Measurements from ENCODE around the gene C5orf52.
A peak's percentile ranks its signal among the peaks of the same experiment; 100 is the strongest.
"Not testable (repeated sequence)": the region's sequence is repeated elsewhere in the genome, so short reads cannot be mapped to it uniquely, and the experiment has no call there.

The C5orf52 gene

GRCh38 chr5:157680239-157680638, 8.9 kb downstream of the C5orf52 start:
- H3K9me3 ChIP-seq (ENCODE audit: control insufficient read depth in 1 of 2, low read length in 2 of 2) = no peaks in the 10 kb centered on the region
- H3K36me3 ChIP-seq (ENCODE audit: control insufficient read depth in 1 of 2, insufficient read depth in 2 of 2, low read length in 2 of 2) = no peaks in the 10 kb centered on the region
- no peak overlapping the region for H3K4me3 ChIP-seq (ENCODE audit: low read depth in 1 of 2, low read length in 2 of 2)
- H3K27me3 ChIP-seq (ENCODE audit: low read depth, low read length) = no peaks in the 10 kb centered on the region
- no peaks in the 10 kb centered on the region for H3K4me1 ChIP-seq (ENCODE audit: control insufficient read depth in 1 of 2, insufficient read depth in 2 of 2, low read length in 2 of 2)
- no peak overlapping the region for H3K27ac ChIP-seq (ENCODE audit: low read length)

GRCh38 chr5:157681048-157681447, 9.7 kb downstream of the C5orf52 start:
- Histone ChIP-seq H3K4me1 (ENCODE audit: control insufficient read depth in 1 of 2, insufficient read depth in 2 of 2, low read length in 2 of 2) (no peaks in the 10 kb centered on the region), H3K4me3 (ENCODE audit: low read depth in 1 of 2, low read length in 2 of 2) (no peak overlapping the region), H3K36me3 (ENCODE audit: control insufficient read depth in 1 of 2, insufficient read depth in 2 of 2, low read length in 2 of 2) (no peaks in the 10 kb centered on the region), H3K27me3 (ENCODE audit: low read depth, low read length) (no peaks in the 10 kb centered on the region), H3K9me3 (ENCODE audit: control insufficient read depth in 1 of 2, low read length in 2 of 2) (no peaks in the 10 kb centered on the region), H3K27ac (ENCODE audit: low read length) (no peak overlapping the region)

GRCh38 chr5:157682257-157682656, 10.9 kb downstream of the C5orf52 start:
- H3K4me1 ChIP-seq (ENCODE audit: control insufficient read depth in 1 of 2, insufficient read depth in 2 of 2, low read length in 2 of 2) = no peaks in the 10 kb centered on the region
- no peak overlapping the region for H3K4me3 ChIP-seq (ENCODE audit: low read depth in 1 of 2, low read length in 2 of 2)
- no peaks in the 10 kb centered on the region for H3K27me3 ChIP-seq (ENCODE audit: low read depth, low read length)
- no peak overlapping the region for H3K27ac ChIP-seq (ENCODE audit: low read length)
- H3K9me3 ChIP-seq (ENCODE audit: control insufficient read depth in 1 of 2, low read length in 2 of 2) = no peaks in the 10 kb centered on the region
- H3K36me3 ChIP-seq (ENCODE audit: control insufficient read depth in 1 of 2, insufficient read depth in 2 of 2, low read length in 2 of 2) = no peaks in the 10 kb centered on the region

- H3K27ac ChIP-seq (ENCODE audit: low read length); H3K36me3 ChIP-seq (ENCODE audit: control insufficient read depth in 1 of 2, insufficient read depth in 2 of 2, low read length in 2 of 2); H3K4me1 ChIP-seq (ENCODE audit: control insufficient read depth in 1 of 2, insufficient read depth in 2 of 2, low read length in 2 of 2); H3K9me3 ChIP-seq (ENCODE audit: control insufficient read depth in 1 of 2, low read length in 2 of 2); H3K27me3 ChIP-seq (ENCODE audit: low read depth, low read length); H3K4me3 ChIP-seq (ENCODE audit: low read depth in 1 of 2, low read length in 2 of 2): not testable (repeated sequence)
Observed at GRCh38 chr5:157686276-157687197, 15.2 kb downstream of the C5orf52 start.

GRCh38 chr5:157687198-157687554, 15.8 kb downstream of the C5orf52 start:
- Histone ChIP-seq H3K4me3 (ENCODE audit: low read depth in 1 of 2, low read length in 2 of 2) (no peak overlapping the region), H3K27me3 (ENCODE audit: low read depth, low read length) (no peaks in the 10 kb centered on the region), H3K4me1 (ENCODE audit: control insufficient read depth in 1 of 2, insufficient read depth in 2 of 2, low read length in 2 of 2) (no peaks in the 10 kb centered on the region), H3K27ac (ENCODE audit: low read length) (no peak overlapping the region), H3K9me3 (ENCODE audit: control insufficient read depth in 1 of 2, low read length in 2 of 2) (no peaks in the 10 kb centered on the region), H3K36me3 (ENCODE audit: control insufficient read depth in 1 of 2, insufficient read depth in 2 of 2, low read length in 2 of 2) (no peaks in the 10 kb centered on the region)

- Histone ChIP-seq H3K4me3 (ENCODE audit: low read depth in 1 of 2, low read length in 2 of 2) (peak overlapping the region in 1 of 2 donors; percentile 34), H3K9me3 (ENCODE audit: control insufficient read depth in 1 of 2, low read length in 2 of 2) (no peaks in the 10 kb centered on the region), H3K36me3 (ENCODE audit: control insufficient read depth in 1 of 2, insufficient read depth in 2 of 2, low read length in 2 of 2) (no peaks in the 10 kb centered on the region), H3K4me1 (ENCODE audit: control insufficient read depth in 1 of 2, insufficient read depth in 2 of 2, low read length in 2 of 2) (no peaks in the 10 kb centered on the region), H3K27me3 (ENCODE audit: low read depth, low read length) (no peaks in the 10 kb centered on the region), H3K27ac (ENCODE audit: low read length) (no peak overlapping the region)
Observed at GRCh38 chr5:157689942-157690689, 18.8 kb downstream of the C5orf52 start.

GRCh38 chr5:157690690-157691433, 19.5 kb downstream of the C5orf52 start:
- peak overlapping the region in 1 of 2 donors; percentile 34 for H3K4me3 ChIP-seq (ENCODE audit: low read depth in 1 of 2, low read length in 2 of 2)
- H3K9me3 ChIP-seq (ENCODE audit: control insufficient read depth in 1 of 2, low read length in 2 of 2) = no peaks in the 10 kb centered on the region
- no peaks in the 10 kb centered on the region for H3K4me1 ChIP-seq (ENCODE audit: control insufficient read depth in 1 of 2, insufficient read depth in 2 of 2, low read length in 2 of 2)
- no peak overlapping the region for H3K27ac ChIP-seq (ENCODE audit: low read length)
- H3K36me3 ChIP-seq (ENCODE audit: control insufficient read depth in 1 of 2, insufficient read depth in 2 of 2, low read length in 2 of 2) = no peaks in the 10 kb centered on the region
- H3K27me3 ChIP-seq (ENCODE audit: low read depth, low read length) = no peaks in the 10 kb centered on the region

- H3K27ac ChIP-seq (ENCODE audit: low read length); H3K36me3 ChIP-seq (ENCODE audit: control insufficient read depth in 1 of 2, insufficient read depth in 2 of 2, low read length in 2 of 2); H3K27me3 ChIP-seq (ENCODE audit: low read depth, low read length); H3K4me1 ChIP-seq (ENCODE audit: control insufficient read depth in 1 of 2, insufficient read depth in 2 of 2, low read length in 2 of 2); H3K4me3 ChIP-seq (ENCODE audit: low read depth in 1 of 2, low read length in 2 of 2); H3K9me3 ChIP-seq (ENCODE audit: control insufficient read depth in 1 of 2, low read length in 2 of 2): not testable (repeated sequence)
Observed at GRCh38 chr5:157693816-157694215, 22.5 kb downstream of the C5orf52 start.

GRCh38 chr5:157696154-157696553, 24.8 kb downstream of the C5orf52 start:
- not testable (repeated sequence) for H3K27ac ChIP-seq (ENCODE audit: low read length); H3K36me3 ChIP-seq (ENCODE audit: control insufficient read depth in 1 of 2, insufficient read depth in 2 of 2, low read length in 2 of 2); H3K4me3 ChIP-seq (ENCODE audit: low read depth in 1 of 2, low read length in 2 of 2); H3K9me3 ChIP-seq (ENCODE audit: control insufficient read depth in 1 of 2, low read length in 2 of 2); H3K4me1 ChIP-seq (ENCODE audit: control insufficient read depth in 1 of 2, insufficient read depth in 2 of 2, low read length in 2 of 2); H3K27me3 ChIP-seq (ENCODE audit: low read depth, low read length)

- H3K36me3 ChIP-seq (ENCODE audit: control insufficient read depth in 1 of 2, insufficient read depth in 2 of 2, low read length in 2 of 2); H3K27ac ChIP-seq (ENCODE audit: low read length); H3K9me3 ChIP-seq (ENCODE audit: control insufficient read depth in 1 of 2, low read length in 2 of 2); H3K27me3 ChIP-seq (ENCODE audit: low read depth, low read length); H3K4me3 ChIP-seq (ENCODE audit: low read depth in 1 of 2, low read length in 2 of 2); H3K4me1 ChIP-seq (ENCODE audit: control insufficient read depth in 1 of 2, insufficient read depth in 2 of 2, low read length in 2 of 2): not testable (repeated sequence)
Observed at GRCh38 chr5:157698674-157699073, 27.3 kb downstream of the C5orf52 start.

- Histone ChIP-seq H3K27me3 (ENCODE audit: low read depth, low read length) (no peaks in the 10 kb centered on the region), H3K27ac (ENCODE audit: low read length) (no peak overlapping the region), H3K9me3 (ENCODE audit: control insufficient read depth in 1 of 2, low read length in 2 of 2) (peaks cover 0 to 6% of the 10 kb centered on the region in 2 donors), H3K4me1 (ENCODE audit: control insufficient read depth in 1 of 2, insufficient read depth in 2 of 2, low read length in 2 of 2) (no peaks in the 10 kb centered on the region), H3K36me3 (ENCODE audit: control insufficient read depth in 1 of 2, insufficient read depth in 2 of 2, low read length in 2 of 2) (no peaks in the 10 kb centered on the region), H3K4me3 (ENCODE audit: low read depth in 1 of 2, low read length in 2 of 2) (no peak overlapping the region)
Observed at GRCh38 chr5:157703736-157704135, 32.4 kb downstream of the C5orf52 start.
